GM23248 (cell line): ENCODE data around the gene AMBRA1.
"Not testable (repeated sequence)": the region's sequence is repeated elsewhere in the genome, so short reads cannot be mapped to it uniquely, and the experiment has no call there.

Experiments used
- EZH2 ChIP-seq: fragments of 200-600 bp; sonication (generic); IDR thresholded peaks from 2 replicates; pipeline ENCODE4 v1.6.1; 2018; ENCODE audit warnings: antibody characterized with exemption, mild to moderate bottlenecking; ENCODE audit not compliant: insufficient read depth, poor library complexity, severe bottlenecking
- EZH2phosphoT487 ChIP-seq: fragments of 200-600 bp; sonication (generic); IDR thresholded peaks from 2 replicates; pipeline ENCODE4 v1.6.1; 2018; ENCODE audit warnings: antibody characterized with exemption, moderate library complexity, mild to moderate bottlenecking, low read depth; ENCODE audit not compliant: insufficient read depth

GRCh38 chr11:46379482-46380293 lies 214.1 kb downstream of the AMBRA1 start:
- TF ChIP-seq EZH2phosphoT487, EZH2: not testable (repeated sequence)
